GM21529 (cell line): ENCODE measurements around the gene RAI1.
"Not testable (repeated sequence)": the region's sequence is repeated elsewhere in the genome, so short reads cannot be mapped to it uniquely, and the experiment has no call there.

ENCODE experiments used
- ATAC-seq: cut with Tn5 transposase; IDR thresholded peaks from one replicate; pipeline ENCODE4 v1.9.1; 2021; ENCODE audit not compliant: unreplicated experiment

RAI1 gene

DNA sequence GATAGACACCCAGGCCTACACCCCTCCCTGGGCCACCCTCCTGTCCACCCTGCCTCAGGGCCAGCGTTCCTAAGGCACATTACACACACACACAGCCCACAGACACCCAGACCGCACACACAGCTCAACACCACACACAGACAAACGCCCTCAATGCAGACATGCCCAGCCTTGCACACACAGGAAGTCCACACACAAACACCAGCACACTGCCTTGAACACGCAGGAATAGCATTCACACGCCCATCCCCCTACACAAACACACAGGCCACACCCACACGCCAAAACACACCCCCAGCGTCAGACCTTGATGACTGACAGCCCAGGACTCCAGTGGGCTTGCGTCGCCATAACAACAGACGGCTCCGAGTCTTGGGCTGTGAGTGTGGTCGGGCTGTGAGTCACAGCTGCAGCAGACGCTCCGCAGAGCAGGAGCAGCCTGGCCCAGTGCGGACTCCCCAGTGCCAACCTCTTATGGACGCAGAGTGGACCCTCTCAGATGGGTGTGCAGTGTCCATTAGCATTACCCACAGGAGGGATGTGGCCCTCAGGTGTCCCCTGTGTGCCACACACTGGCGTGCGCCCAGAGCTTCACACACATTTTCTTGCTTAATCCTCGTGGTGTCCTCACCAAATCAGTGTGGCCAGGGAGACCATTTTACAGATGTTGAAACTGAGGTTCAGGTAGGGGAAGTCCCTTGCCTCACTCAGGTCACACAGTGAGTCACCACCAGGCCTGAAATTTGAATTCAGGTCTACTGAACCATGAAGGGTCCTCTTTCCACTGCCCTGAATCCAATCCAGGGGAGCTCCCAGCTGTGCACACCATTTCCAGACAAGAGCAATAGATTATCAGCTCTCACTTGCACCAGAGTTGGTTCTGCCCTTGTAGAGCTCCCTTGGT, 17.8 kb upstream of the RAI1 start:
- peak; percentile 88 for ATAC-seq

DNA sequence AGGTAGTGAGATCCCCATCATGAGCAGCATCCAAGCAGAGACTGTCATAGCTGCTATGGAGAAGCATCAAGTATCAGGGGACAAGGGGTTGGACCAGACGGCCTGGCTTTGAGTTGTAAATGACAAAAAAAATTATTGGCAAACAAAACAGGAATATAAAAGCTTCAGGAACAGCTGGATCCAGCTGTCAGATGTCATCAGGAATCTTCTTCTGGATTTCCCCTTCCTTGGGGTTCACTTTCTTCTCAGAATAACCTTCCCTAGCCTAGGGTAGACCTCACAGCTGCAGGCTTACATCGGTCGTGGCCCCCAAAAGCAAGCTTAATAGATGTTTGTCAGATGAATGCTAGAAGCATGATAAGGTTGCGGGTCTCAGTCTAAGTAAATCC, 17.2 kb upstream of the RAI1 start:
- ATAC-seq = no peak

GRCh38 chr17:17665255-17665654, 16.0 kb upstream of the RAI1 start:
- no peak for ATAC-seq

DNA sequence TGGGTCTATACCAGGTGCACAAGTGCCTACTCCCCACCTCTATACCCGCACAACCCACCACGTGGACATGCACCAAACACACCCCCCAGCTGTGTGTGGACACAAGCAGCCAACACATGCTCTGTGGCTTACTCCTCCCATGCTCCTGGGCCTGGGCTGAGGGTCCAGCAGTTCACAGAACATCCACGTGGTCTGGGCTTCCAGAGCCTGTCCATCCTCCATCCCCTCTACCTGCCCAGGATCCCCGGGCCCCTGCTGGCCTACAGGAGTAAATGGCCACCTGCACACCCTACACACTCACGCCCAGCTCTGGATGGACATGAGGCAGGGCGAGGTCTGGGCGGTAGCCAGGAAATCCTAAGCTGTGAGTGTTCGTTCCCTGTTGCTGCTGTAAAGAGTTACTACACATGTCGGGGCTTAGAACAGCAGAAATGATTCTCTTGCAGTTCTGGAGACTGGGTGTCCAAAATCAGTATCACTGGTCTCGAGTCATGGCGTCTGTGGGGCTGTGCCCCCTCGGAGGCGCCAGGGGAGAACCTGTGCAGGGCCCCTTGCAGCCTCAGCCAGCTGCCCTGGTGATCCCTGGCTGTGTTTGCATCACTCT, 15.0 kb upstream of the RAI1 start:
- no peak for ATAC-seq

DNA sequence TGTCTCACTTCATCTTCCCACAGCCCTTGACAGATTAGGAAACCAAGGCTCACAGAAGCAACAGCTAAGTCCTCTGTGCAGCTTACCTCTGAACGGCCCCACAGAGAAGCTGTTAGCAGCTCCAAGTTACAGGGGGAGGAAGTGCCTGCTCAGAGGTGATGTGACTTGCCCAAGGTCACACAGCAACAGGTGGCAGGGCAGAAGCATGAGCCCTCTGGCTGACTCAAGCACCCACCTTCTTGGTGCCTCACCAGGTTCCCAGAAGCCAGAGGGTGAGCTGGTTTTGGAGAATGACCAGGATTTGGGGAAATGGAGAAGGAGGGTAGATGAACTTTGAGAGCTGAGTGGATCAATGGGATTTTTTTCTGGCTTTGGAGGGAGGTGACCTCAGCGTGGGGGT, 14.0 kb upstream of the RAI1 start:
- no peak for ATAC-seq

- no peak for ATAC-seq
Observed at GRCh38 chr17:17667947-17668346, 13.3 kb upstream of the RAI1 start.

GRCh38 chr17:17668358-17668757, 12.9 kb upstream of the RAI1 start:
- ATAC-seq = no peak

DNA sequence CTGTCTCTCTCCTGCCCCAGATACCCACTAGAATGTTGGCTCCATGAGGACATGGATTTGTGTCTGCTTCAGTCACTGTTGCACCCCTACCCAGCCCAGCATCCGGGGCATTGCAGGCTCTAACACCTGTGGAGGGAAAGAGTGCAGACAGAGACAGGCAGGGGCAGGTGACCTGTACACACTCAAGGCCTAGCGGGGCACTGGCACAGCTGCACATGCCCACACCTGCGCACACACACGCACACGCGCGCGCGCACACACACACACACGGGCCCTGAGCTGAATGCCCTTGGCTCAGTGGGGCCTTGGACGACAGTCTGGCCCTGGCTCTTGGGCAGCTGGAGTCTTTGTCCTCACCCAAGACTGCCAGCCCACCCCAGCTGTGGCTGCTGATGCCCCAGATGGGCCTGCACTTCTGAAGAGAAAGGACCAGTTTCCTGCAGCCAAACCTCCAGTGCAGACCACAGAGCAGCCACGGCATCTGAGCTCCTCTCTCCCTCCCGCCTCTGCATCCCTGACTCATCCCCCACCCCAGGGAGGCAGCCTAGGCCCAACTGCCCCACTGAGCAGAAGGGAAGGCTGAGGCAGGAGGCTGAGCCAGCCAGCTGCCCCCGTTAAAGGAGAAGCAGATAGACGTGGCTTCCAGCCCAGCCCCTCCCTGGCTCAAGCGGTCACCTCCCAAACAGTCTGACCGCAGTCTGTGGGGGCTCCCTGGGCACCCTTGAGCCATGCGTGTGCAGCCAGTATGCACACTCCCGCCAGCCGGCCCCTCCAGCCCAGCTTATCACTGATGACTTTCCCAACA, 12.3 kb upstream of the RAI1 start:
- ATAC-seq = no peak

DNA sequence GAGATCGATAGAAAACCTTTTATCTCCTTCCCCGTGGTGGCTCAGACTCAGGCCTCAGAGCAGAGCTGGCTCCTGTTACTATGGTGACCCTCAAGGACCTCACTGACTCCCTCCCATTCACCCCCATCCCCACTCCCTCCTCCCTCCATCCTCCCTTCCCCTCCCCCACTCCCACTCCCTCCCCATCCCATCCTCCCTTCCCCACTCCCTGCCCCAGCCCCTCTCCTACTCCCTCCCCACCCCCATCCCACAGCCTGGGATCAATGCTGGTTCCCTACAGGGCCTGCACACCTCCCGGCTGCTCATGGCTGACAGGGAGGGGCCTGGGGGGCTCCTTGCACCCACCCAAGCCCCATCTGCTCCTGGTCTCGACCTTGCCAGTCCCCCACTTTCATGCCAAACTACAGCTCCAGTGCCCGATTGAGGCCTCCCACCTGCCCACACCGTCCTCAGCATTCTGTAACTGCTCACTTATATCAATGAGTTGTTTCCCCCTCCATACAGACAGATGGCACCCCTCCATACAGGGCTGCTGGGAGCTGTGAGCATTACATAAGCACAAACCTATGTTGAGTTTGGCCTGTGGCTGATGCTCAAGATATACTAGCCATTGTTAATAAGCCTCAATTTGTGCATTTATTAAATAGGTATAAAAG, 11.6 kb upstream of the RAI1 start:
- no peak for ATAC-seq

GRCh38 chr17:17670701-17671305, 10.5 kb upstream of the RAI1 start:
- ATAC-seq = no peak

DNA sequence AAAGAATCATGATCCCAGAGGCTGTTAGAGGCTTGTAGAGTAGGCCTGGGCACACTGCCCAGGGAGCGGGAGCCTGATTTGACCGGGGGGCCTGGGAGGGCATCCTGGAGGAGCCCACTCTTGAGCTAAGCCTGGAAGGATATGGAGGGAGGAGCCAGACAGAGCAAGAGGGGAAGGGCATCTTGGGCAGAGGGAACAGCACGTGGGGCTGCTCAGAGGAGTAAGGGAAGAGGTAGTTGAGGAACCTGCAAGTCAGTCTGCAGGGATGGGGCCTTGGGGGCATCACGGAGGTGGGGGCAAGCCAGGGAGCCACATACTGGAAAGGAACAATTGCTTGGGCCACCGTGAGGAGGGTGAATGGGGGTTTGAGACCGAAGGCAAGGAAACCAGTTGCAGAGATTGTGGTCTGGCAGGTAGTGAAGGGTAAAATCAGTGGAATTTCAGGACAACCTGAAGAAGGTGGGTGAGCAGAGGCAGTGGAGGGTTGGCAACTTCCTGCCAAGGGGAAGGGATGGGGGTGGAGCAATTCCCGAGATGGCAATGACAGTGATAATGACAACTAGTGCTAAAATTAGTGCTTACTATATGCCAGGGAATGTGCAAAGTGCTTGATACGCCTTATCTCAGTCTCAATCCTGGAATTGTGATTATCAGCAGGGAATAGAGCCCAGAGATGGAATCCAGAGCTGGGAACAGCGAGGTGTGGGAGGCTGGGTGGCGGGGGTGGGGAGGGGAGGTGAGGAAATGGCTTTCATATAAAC, 9.7 kb upstream of the RAI1 start:
- ATAC-seq = no peak

- ATAC-seq = no peak
Observed at GRCh38 chr17:17672453-17673368, 8.5 kb upstream of the RAI1 start.

DNA sequence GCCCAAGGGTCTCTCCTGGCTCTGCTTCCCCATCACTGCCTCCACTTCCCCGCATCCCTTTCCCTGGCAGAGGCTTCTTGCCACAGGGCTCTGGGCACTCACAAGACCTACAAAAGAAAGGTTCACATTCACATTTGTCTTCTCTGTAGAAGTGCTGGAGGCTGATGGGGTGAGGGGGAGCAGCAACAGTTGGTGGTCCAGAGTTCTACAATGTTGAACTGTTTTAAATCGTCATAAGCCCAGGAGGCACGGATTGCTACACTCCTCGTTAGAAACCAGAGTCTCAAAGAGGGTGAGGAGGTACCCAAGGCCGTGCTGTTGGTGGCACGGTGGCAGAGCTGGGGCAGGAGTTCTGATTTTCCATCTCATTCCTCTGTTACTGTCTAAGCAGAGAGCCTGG, 5.8 kb upstream of the RAI1 start:
- no peak for ATAC-seq

DNA sequence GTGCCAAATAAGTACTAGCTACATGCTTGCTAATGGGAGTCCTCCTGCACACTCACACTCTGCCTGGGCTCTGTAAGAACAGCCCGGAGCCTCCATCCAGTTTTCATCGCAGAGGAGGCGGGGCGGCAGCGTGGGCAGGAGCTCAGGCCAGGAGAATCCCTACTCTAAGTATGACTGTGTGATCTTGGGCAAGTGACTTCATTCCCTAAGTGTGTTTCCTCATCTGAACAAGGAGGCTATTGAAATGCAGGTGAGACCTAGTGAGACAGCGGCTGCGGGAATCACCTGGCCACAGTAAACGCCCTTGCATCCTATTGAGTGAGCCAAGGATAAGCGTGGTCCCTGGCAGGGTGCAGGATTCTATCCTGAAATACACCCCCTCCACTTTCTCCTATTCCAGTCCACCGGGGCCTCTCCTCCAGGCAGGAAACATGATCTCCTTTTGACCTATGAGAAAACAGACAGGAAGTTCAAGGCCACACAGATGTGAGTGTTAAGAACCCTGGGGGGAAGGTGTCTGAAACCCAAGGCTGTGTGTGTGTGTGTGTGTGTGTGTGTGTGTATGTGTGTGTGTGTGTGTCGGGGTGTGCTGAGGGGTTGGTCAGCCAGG, 5.2 kb upstream of the RAI1 start:
- no peak for ATAC-seq

GRCh38 chr17:17676752-17677151, 4.5 kb upstream of the RAI1 start:
- no peak for ATAC-seq

DNA sequence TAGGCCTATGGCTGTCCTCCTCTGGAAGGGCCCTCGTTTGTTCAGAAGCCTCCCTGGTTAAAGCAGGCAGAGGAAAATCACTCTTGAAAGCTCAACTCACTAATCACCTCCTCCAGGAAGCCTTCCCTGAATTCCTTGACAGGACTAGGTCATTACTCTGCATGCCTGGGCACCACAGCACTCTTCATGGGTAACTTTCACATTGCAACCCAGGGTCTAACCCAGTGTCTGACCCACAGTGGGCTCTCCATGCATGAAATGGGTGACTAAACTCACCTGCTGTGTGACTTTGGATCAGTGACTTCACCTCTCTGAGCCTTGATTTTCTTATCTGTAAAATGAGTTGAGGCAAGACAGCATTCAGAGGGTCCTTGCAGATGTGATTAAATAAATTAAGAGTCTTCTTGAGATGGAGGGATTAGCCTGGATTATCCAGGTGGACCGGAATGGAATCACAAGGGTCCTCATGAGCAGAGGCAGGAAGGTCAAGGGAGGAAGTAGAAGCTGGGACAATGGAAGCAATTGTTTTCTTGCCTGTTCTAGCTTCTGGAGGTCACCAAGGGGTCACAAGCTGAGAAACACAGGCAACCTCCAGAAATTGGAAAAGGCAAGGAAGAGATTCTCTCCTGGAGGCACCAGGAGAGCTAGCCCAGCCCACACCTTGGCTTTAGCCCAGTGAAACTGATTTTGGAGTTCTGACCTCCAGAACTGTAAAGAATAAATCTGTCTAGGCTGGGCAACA, 3.8 kb upstream of the RAI1 start:
- ATAC-seq = no peak

- ATAC-seq = not testable (repeated sequence)
Observed at GRCh38 chr17:17678063-17678699, 3.1 kb upstream of the RAI1 start.
